Endometrial microvascular endothelial cells (primary cell): ENCODE measurements around the gene CDKN2A. TPM values are rescaled to one million over a fixed set of nuclear protein-coding genes. Genes with fewer than 3 reads are reported as not detected.
"Not testable (repeated sequence)": the region's sequence is repeated elsewhere in the genome, so short reads cannot be mapped to it uniquely, and the experiment has no call there.

ENCODE experiments used
- in situ Hi-C: cut with HindIII; loops from 2 replicates; pipeline ENCODE4 v1.10.0; 2017; ENCODE audit warnings: low sequenced_read_pairs, low pct_unique_long_range_greater_than_20kb; ENCODE audit errors: inconsistent ontology term
- total RNA-seq: library from RNA; depleted of rRNA; stranded (reverse); fragments of >200 nt; gene quantifications from one replicate; pipeline ENCODE4 v1.2.3, GENCODE V29; 2015; ENCODE audit errors: inconsistent ontology term

Gene CDKN2A
- total RNA-seq, 1 donor from 2014 or later: 66.2 TPM

- in situ Hi-C loops: no loop called here
These were observed 27.9 kb downstream of the CDKN2A start for GRCh38 chr9:21966140-21966851.

- in situ Hi-C loops: no loop called here
These were observed 28.7 kb downstream of the CDKN2A start for GRCh38 chr9:21965401-21965951.

- in situ Hi-C loops: no loop called here
These were observed 29.2 kb downstream of the CDKN2A start for GRCh38 chr9:21964925-21965385.

GRCh38 chr9:21961569-21961968 lies 32.6 kb downstream of the CDKN2A start:
- in situ Hi-C loops: no loop called here

- in situ Hi-C loops: not testable (repeated sequence)
These were observed 34.9 kb downstream of the CDKN2A start for GRCh38 chr9:21959268-21959667.

GRCh38 chr9:21958833-21959232 lies 35.4 kb downstream of the CDKN2A start:
- in situ Hi-C loops: no loop called here

- in situ Hi-C loops: no loop called here
These were observed 48.6 kb downstream of the CDKN2A start for GRCh38 chr9:21945606-21946005.

- in situ Hi-C loops: no loop called here
These were observed 50.7 kb downstream of the CDKN2A start for GRCh38 chr9:21943464-21943863.

GRCh38 chr9:21941337-21941995 lies 52.7 kb downstream of the CDKN2A start:
- in situ Hi-C loops: no loop called here

GRCh38 chr9:21936161-21936560 lies 58.0 kb downstream of the CDKN2A start:
- in situ Hi-C loops: no loop called here

GRCh38 chr9:21935631-21936030 lies 58.6 kb downstream of the CDKN2A start:
- in situ Hi-C loops: no loop called here

GRCh38 chr9:21933865-21934264 lies 60.3 kb downstream of the CDKN2A start:
- in situ Hi-C loops: no loop called here

GRCh38 chr9:21933281-21933680 lies 60.9 kb downstream of the CDKN2A start:
- in situ Hi-C loops: no loop called here

- in situ Hi-C loops: no loop called here
These were observed 62.8 kb downstream of the CDKN2A start for GRCh38 chr9:21931428-21931827.

- in situ Hi-C loops: no loop called here
These were observed 66.4 kb downstream of the CDKN2A start for GRCh38 chr9:21927752-21928151.

GRCh38 chr9:21923694-21924093 lies 70.5 kb downstream of the CDKN2A start:
- in situ Hi-C loops: no loop called here

- in situ Hi-C loops: no loop called here
These were observed 74.5 kb downstream of the CDKN2A start for GRCh38 chr9:21919377-21920362.
